NT2/D1 (cell line): Measurements from ENCODE around the gene ANKS4B.

Experiments
- DNase-seq: peaks from one replicate; pipeline ENCODE4 v3.0.0-alpha.2; 2011; ENCODE audit warnings: low read depth, low spot score
- H3K27me3 ChIP-seq: 2 replicates; pipeline ENCODE4 v1.6.0; 2011; ENCODE audit warnings: mild to moderate bottlenecking; ENCODE audit not compliant: insufficient read length, insufficient read depth
- H3K36me3 ChIP-seq: 2 replicates; pipeline ENCODE4 v1.6.1; 2011; ENCODE audit warnings: mild to moderate bottlenecking, low read length, mixed read lengths; ENCODE audit not compliant: insufficient read depth, insufficient read length
- H3K4me1 ChIP-seq: 2 replicates; pipeline ENCODE4 v1.5.1; 2011; ENCODE audit not compliant: insufficient read depth, insufficient read length
- H3K4me3 ChIP-seq: 2 replicates; pipeline ENCODE4 v1.5.1; 2011; ENCODE audit warnings: low read depth; ENCODE audit not compliant: insufficient read length
- H3K9ac ChIP-seq: 2 replicates; pipeline ENCODE4 v1.6.0; 2011; ENCODE audit warnings: low read depth; ENCODE audit not compliant: insufficient read length
- H3K9me3 ChIP-seq: 2 replicates; pipeline ENCODE4 v1.5.1; 2011; ENCODE audit warnings: mild to moderate bottlenecking, low read length; ENCODE audit not compliant: insufficient read depth
- SUZ12 ChIP-seq: IDR thresholded peaks from 2 replicates; pipeline ENCODE4 v1.6.1; 2011; ENCODE audit not compliant: insufficient read length, insufficient read depth; ENCODE audit errors: extremely low read depth
- YY1 ChIP-seq: IDR thresholded peaks from 2 replicates; pipeline ENCODE4 v1.6.1; 2011; ENCODE audit not compliant: insufficient read length, insufficient read depth
- ZNF274 ChIP-seq: IDR thresholded peaks from 2 replicates; pipeline ENCODE4 v1.6.1; 2011; ENCODE audit warnings: mild to moderate bottlenecking, low read depth, low read length

Gene ANKS4B

DNA sequence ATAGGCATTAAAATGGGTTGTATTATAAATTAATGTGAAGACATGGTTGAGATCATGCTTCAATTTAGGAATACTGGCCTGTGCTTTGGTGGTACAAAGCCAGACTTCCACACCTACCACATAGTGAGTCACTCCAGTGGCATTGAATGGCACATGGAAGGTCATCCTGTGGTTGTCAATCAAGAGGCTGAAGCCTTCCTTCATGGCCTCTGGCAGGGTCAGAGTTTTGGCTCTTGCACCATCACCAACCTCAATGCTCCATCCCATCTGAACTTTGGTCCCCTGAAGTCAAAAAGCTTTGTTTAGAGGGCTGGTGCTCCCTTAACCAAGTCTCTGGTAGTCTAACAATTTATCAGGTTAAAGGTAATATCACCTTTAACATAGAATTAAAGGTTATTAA, 28.2 kb upstream of the ANKS4B start:
- TF ChIP-seq YY1, result no peak
- TF ChIP-seq SUZ12, result no peak
- TF ChIP-seq ZNF274, result no peak
- H3K4me1 ChIP-seq, result no peaks in the 10 kb centered on the region

DNA sequence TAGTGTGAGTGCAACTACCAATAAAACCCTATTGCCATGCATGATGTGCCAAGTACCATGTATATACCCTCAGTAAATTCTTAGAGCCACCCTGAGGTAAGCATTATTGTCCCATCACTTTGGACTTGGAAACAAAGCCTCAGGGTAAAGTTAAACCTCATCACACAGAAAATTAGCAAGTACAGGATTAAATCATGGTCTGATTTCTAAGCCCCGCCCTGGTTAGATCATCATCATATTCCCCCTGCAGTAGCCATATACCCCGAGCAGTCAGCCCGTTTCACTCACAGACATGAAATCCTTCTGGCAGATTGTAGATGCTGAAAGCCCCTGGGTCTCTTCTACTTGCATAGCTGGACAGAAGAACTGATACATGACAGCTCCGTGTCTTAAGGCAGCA, 26.9 kb upstream of the ANKS4B start:
- no peaks in the 10 kb centered on the region for H3K9me3 ChIP-seq
- H3K4me3 ChIP-seq, result no peak overlapping the region
- H3K9ac ChIP-seq, result no peak overlapping the region
- no peak for DNase-seq
- no peak for TF ChIP-seq YY1
- no peak for TF ChIP-seq ZNF274
- no peak for TF ChIP-seq SUZ12
- H3K4me1 ChIP-seq, result no peaks in the 10 kb centered on the region
- no peaks in the 10 kb centered on the region for H3K36me3 ChIP-seq
- no peaks in the 10 kb centered on the region for H3K27me3 ChIP-seq

More for the DNA sequence above, 28.2 kb upstream of the ANKS4B start:
- DNase-seq, result no peak
- Histone ChIP-seq H3K9me3 (no peaks in the 10 kb centered on the region), H3K27me3 (no peaks in the 10 kb centered on the region), H3K4me3 (no peak overlapping the region), H3K9ac (no peak overlapping the region), H3K36me3 (no peaks in the 10 kb centered on the region)

DNA sequence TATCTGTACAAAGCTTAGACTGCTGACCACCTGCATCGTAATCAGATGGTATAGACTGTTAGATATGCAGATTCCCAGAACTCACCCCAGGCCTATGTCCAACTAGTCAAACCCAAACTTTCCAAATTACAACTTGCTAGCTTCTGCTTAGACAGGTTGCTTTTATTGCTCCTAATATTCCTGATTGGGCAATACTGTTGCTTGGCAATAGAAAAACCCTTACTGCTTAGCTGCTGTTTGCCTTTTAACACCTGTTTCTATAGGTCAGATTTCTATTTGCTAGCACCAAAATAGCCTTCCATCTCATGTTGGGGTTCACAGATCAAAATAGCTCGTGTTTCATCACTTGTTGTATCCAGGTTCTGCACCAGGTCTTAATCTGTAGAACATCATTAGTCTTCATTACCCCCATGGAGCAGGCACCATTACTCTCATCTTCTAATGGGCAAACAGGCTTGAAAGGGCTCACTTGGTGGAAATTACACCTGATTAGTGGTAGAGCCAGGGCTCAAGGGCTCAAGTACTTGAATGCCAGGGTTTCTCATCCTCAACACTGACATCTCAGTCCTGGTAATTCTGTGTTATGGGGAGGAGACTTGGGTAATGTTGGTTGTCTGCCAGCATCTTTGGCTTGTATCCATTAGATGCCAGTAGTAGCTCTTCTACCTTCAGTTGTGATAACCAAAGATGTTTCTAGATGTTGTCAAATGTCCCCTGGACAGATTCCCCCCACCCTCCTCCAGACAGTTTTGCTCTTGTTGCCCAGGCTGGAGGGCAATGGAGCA, 24.9 kb upstream of the ANKS4B start:
- TF ChIP-seq YY1 (no peak), SUZ12 (no peak), ZNF274 (no peak)
- no peaks in the 10 kb centered on the region for H3K9me3 ChIP-seq
- no peak for DNase-seq

DNA sequence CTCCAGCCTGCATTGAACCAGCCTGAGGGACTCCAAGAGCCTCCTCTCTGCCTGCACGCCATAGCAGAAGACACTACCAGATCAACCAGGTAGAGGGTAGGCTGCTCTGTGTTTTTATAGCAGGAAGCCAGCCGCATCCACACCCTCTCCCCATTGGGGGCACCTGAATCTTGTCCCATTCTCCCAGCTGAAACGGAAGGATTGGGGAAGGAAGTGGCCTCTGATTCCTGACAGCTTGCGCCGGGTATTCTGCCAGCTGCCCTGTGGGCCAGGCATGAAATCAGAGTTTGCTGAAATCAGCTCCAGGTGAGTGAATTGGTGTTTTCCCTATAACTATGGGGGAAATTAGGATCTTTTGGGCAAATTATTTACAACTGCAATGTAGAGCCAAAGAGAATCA, 22.0 kb upstream of the ANKS4B start, which contains the start of gene ZP2:
Gene ZP2, minus strand, starts transcription at position 89 of the 400 bp plus-strand sequence. Its CDS starts 27 bp downstream, at position 62.
- H3K4me1 ChIP-seq, result no peaks in the 10 kb centered on the region
- DNase-seq, result no peak
- H3K4me3 ChIP-seq, result no peak within 1 kb of the TSS
- no peaks in the 10 kb centered on the region for H3K36me3 ChIP-seq
- no peak within 1 kb of the TSS for H3K9ac ChIP-seq
- H3K27me3 ChIP-seq, result no peaks in the 10 kb centered on the region
- TF ChIP-seq SUZ12 (no peak), ZNF274 (no peak), YY1 (no peak)
- no peaks in the 10 kb centered on the region for H3K9me3 ChIP-seq

More for the DNA sequence above, 24.9 kb upstream of the ANKS4B start:
- H3K27me3 ChIP-seq, result no peaks in the 10 kb centered on the region
- H3K36me3 ChIP-seq, result no peaks in the 10 kb centered on the region
- H3K4me3 ChIP-seq, result no peak overlapping the region
- H3K4me1 ChIP-seq, result no peaks in the 10 kb centered on the region
- H3K9ac ChIP-seq, result no peak overlapping the region

DNA sequence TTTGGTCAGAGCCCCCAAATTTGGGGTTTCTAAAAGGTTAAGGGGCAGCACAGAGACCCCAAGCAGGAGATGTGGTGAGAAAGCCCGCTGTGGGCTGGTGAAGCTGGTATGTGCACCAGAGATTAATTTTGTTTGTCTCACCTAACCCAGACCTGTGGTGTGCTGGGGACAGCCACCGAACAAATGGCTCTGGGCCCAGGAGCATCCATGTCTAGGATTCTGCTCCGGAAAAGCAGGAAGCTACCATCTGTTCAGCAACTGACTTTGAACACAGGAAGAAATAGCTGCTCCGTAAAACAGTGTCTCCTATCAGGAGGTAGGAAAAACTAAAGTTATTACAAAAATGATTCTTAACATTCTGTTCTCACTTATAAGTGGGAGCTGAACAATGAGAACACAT, 19.4 kb upstream of the ANKS4B start:
- no peak overlapping the region for H3K4me3 ChIP-seq
- DNase-seq, result no peak
- no peak for TF ChIP-seq YY1
- TF ChIP-seq SUZ12, result no peak
- no peak for TF ChIP-seq ZNF274
- H3K36me3 ChIP-seq, result no peaks in the 10 kb centered on the region
- H3K4me1 ChIP-seq, result no peaks in the 10 kb centered on the region
- H3K9me3 ChIP-seq, result no peaks in the 10 kb centered on the region
- H3K9ac ChIP-seq, result no peak overlapping the region
- no peaks in the 10 kb centered on the region for H3K27me3 ChIP-seq

DNA sequence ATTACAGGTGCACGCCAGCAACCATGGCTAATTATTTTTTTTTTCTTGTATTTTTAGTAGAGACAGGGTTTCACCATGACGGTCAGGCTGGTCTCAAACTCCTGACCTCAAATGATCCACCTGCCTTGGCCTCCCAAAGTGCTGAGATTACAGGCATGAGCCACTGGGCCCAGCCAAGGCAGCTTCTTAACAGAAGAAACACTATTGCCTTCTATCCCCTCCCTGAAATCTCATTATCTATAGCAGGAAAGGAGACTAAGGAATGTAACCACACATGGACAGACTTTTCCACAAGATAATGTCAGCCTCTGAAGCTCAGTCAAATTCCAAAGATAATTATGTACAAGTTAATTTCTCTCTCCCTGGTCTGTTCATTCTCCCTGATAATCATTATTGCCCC, 16.4 kb upstream of the ANKS4B start:
- no peak for TF ChIP-seq ZNF274
- no peak for TF ChIP-seq SUZ12
- TF ChIP-seq YY1, result no peak
- H3K4me1 ChIP-seq, result no peaks in the 10 kb centered on the region
- H3K36me3 ChIP-seq, result no peaks in the 10 kb centered on the region
- peaks cover 9% of the 10 kb centered on the region; the same call in 1 of the 2 replicates for H3K9me3 ChIP-seq
- H3K27me3 ChIP-seq, result no peaks in the 10 kb centered on the region
- H3K9ac ChIP-seq, result no peak overlapping the region
- no peak for DNase-seq
- no peak overlapping the region for H3K4me3 ChIP-seq

DNA sequence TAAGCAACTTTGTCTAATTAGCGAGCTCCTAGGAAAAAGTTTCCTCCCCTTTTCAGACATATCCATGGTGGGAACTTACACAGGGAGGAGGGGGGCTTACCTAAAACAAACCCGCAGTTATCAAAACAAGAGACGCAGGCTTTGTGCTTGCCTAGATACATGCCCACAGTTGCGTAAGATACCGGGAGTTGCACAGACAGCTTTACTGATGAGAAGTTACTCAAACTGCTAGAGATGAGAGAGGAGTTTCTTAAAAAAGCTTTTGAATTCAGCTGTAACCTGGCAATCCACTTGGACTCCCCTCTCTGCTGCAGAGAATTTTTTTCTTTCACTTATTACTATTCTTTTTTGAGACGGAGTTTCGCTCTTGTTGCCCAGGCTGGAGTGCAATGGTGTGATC, 15.3 kb upstream of the ANKS4B start:
- DNase-seq, result no peak
- Histone ChIP-seq H3K4me1 (peaks cover 3% of the 10 kb centered on the region), H3K27me3 (no peaks in the 10 kb centered on the region)

More for the DNA sequence above, 15.3 kb upstream of the ANKS4B start:
- H3K9me3 ChIP-seq, result peaks cover 9% of the 10 kb centered on the region; the same call in 1 of the 2 replicates
- no peak overlapping the region for H3K4me3 ChIP-seq
- TF ChIP-seq ZNF274 (no peak), SUZ12 (no peak), YY1 (no peak)
- H3K9ac ChIP-seq, result no peak overlapping the region
- no peaks in the 10 kb centered on the region for H3K36me3 ChIP-seq
